Measurements from ENCODE around the gene MX1. TPM values are rescaled to one million over a fixed set of nuclear protein-coding genes. Genes with fewer than 3 reads are reported as not detected.

Gene MX1
- total RNA-seq, 2 donors from 2014 or later = 15.6 to 29.1 TPM

GRCh38 chr21:41387042-41387819, 38.8 kb upstream of the MX1 start:
- 92% methylated on average over 14 of the region's 14 CpGs for WGBS
- Histone ChIP-seq H3K4me3 (no peak overlapping the region), H3K9me3 (no peaks in the 10 kb centered on the region), H3K27ac (no peak overlapping the region), H3K27me3 (replicated peaks; ENCODE audit: insufficient read depth) (no peaks in the 10 kb centered on the region), H3K36me3 (no peaks in the 10 kb centered on the region), H3K4me1 (replicated peaks) (no peaks in the 10 kb centered on the region)
- intact Hi-C loops (cut with DNase I) = no loop called here
- TF ChIP-seq, protein P1, sequence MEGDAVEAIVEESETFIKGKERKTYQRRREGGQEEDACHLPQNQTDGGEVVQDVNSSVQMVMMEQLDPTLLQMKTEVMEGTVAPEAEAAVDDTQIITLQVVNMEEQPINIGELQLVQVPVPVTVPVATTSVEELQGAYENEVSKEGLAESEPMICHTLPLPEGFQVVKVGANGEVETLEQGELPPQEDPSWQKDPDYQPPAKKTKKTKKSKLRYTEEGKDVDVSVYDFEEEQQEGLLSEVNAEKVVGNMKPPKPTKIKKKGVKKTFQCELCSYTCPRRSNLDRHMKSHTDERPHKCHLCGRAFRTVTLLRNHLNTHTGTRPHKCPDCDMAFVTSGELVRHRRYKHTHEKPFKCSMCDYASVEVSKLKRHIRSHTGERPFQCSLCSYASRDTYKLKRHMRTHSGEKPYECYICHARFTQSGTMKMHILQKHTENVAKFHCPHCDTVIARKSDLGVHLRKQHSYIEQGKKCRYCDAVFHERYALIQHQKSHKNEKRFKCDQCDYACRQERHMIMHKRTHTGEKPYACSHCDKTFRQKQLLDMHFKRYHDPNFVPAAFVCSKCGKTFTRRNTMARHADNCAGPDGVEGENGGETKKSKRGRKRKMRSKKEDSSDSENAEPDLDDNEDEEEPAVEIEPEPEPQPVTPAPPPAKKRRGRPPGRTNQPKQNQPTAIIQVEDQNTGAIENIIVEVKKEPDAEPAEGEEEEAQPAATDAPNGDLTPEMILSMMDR (IDR thresholded peaks at IDR 0.05) = no peak
- TF ChIP-seq POLR2AphosphoS5 (IDR thresholded peaks at IDR 0.05) (no peak), POLR2A (IDR thresholded peaks at IDR 0.05) (no peak)
- no peak for DNase-seq (ENCODE audit: low spot score)

DNA sequence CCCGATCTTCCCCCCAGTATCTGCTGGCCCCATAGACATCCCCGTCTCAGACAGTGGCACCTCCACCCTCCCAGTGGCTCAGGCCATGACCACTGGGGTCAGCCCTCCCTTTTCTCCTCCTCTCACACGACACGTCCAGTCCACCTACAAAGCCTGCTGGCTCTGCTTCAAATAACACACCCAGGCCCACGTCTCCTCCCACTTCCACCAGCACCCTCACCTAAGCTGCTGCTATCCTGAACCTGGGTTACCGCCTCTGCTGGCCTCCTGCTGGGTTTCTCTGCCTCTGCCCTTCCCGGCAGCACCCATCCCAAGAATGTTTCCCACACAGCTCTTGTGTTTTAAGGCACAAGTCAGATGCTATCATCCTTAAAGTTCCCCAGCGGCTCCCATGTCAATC, 38.2 kb upstream of the MX1 start:
- Histone ChIP-seq H3K27ac (no peak overlapping the region), H3K27me3 (replicated peaks; ENCODE audit: insufficient read depth) (no peaks in the 10 kb centered on the region), H3K36me3 (no peaks in the 10 kb centered on the region), H3K4me1 (replicated peaks) (no peaks in the 10 kb centered on the region), H3K4me3 (no peak overlapping the region), H3K9me3 (no peaks in the 10 kb centered on the region)
- 79% methylated on average over 8 of the region's 8 CpGs for WGBS
- TF ChIP-seq POLR2AphosphoS5 (IDR thresholded peaks at IDR 0.05) (no peak), POLR2A (IDR thresholded peaks at IDR 0.05) (no peak)
- TF ChIP-seq, protein P1 (IDR thresholded peaks at IDR 0.05) = no peak
- DNase-seq (ENCODE audit: low spot score) = no peak
- intact Hi-C loops (cut with DNase I) = no loop called here

- WGBS = 94% methylated on average over 14 of the region's 14 CpGs
- intact Hi-C loops (cut with DNase I) = no loop called here
- H3K4me3 ChIP-seq = no peak overlapping the region
- no peak for DNase-seq (ENCODE audit: low spot score)
- H3K4me1 ChIP-seq (replicated peaks) = no peaks in the 10 kb centered on the region
- TF ChIP-seq, protein P1 (IDR thresholded peaks at IDR 0.05) = no peak
- no peak for TF ChIP-seq POLR2AphosphoS5 (IDR thresholded peaks at IDR 0.05)
- TF ChIP-seq POLR2A (IDR thresholded peaks at IDR 0.05) = no peak
- H3K27me3 ChIP-seq (replicated peaks; ENCODE audit: insufficient read depth) = no peaks in the 10 kb centered on the region
- H3K27ac ChIP-seq = no peak overlapping the region
- H3K36me3 ChIP-seq = no peaks in the 10 kb centered on the region
- no peaks in the 10 kb centered on the region for H3K9me3 ChIP-seq
Observed at GRCh38 chr21:41388259-41388658, 37.8 kb upstream of the MX1 start.

GRCh38 chr21:41390043-41390639, 35.9 kb upstream of the MX1 start:
- Histone ChIP-seq H3K4me1 (replicated peaks) (no peaks in the 10 kb centered on the region), H3K4me3 (no peak overlapping the region), H3K27me3 (replicated peaks; ENCODE audit: insufficient read depth) (no peaks in the 10 kb centered on the region), H3K27ac (no peak overlapping the region), H3K36me3 (no peaks in the 10 kb centered on the region), H3K9me3 (no peaks in the 10 kb centered on the region)
- intact Hi-C loops (cut with DNase I) = no loop called here
- DNase-seq (ENCODE audit: low spot score) = no peak
- TF ChIP-seq POLR2AphosphoS5 (IDR thresholded peaks at IDR 0.05) (no peak), POLR2A (IDR thresholded peaks at IDR 0.05) (no peak)
- TF ChIP-seq, protein P1 (IDR thresholded peaks at IDR 0.05) = no peak
- WGBS = 93% methylated on average over 17 of the region's 17 CpGs

All from prostate gland (tissue), 2 donors.